Right lobe of liver (tissue), 4 donors: ENCODE measurements around the gene NUP210.

ENCODE experiments used
- POLR2A ChIP-seq: fragments of 450-650 bp; IDR thresholded peaks from one replicate; pipeline ENCODE4 v1.6.1; 2017; ENCODE audit warnings: antibody characterized with exemption, mild to moderate bottlenecking
- TF ChIP-seq, protein P1 (sequence below), 4 donors: fragments of 200-600 bp in 3 of 4; fragments of 450-650 bp in 1 of 4; IDR thresholded peaks; one replicate each; pipeline versions ENCODE4 v1.5.1 to v1.8.0; 2016 to 2022; ENCODE audit warnings: antibody characterized with exemption in 4 of 4, mild to moderate bottlenecking in 2 of 4
- donor health status: DM: no; HTN: no; CAD: no.
- donor health status: DM: no; HTN: no; CAD: no.
- donor health status: DM: no; HTN: yes; CAD: no.

DNA sequence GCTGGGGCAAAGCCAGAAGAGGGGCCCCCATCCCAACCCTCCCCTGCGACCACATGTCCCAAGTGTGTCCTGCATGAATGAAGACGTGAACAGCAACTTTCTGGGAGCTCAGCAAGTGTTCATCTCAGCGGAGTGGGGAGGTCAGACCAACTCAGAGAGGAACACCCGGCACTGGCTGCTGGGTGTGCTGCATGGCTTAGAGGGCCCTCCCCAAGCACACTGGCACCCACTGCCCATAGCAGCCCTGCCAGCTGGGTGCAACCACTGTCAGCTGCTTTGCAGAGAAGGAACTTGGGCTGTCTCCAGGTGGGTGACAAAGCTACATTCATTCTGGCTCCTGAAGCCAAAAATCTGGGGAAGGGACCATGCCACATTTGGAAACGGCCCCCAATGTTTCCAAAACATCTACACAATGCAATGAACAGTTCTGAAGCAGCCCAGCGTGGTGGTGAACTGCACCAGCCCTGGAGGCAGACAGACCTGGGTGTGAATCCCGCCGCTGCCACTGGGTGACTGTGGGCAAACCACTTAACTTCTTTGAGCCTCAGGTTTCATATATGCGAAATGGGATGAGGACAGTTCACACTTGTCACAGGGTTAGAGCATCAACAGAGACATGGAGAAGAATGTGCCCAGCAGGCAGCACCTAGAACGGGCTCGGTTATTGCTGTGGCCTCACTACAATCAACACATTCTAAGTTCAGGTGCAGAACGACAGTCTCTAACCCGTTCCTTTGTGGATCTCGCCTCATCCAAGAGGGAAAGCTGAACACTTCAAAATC is 145.4 kb downstream of the NUP210 start:
- no peak for TF ChIP-seq POLR2A
- TF ChIP-seq, protein P1, sequence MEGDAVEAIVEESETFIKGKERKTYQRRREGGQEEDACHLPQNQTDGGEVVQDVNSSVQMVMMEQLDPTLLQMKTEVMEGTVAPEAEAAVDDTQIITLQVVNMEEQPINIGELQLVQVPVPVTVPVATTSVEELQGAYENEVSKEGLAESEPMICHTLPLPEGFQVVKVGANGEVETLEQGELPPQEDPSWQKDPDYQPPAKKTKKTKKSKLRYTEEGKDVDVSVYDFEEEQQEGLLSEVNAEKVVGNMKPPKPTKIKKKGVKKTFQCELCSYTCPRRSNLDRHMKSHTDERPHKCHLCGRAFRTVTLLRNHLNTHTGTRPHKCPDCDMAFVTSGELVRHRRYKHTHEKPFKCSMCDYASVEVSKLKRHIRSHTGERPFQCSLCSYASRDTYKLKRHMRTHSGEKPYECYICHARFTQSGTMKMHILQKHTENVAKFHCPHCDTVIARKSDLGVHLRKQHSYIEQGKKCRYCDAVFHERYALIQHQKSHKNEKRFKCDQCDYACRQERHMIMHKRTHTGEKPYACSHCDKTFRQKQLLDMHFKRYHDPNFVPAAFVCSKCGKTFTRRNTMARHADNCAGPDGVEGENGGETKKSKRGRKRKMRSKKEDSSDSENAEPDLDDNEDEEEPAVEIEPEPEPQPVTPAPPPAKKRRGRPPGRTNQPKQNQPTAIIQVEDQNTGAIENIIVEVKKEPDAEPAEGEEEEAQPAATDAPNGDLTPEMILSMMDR (IDR thresholded peaks at IDR 0.05), result no peak
